Frontal cortex (tissue), 4 donors: Measurements from ENCODE around the gene SLC15A1. TPM values are rescaled to one million over a fixed set of nuclear protein-coding genes. Genes with fewer than 3 reads are reported as not detected.

ENCODE experiments used
- DNase-seq, 2 donors: peaks; one replicate each; pipeline ENCODE4 v3.0.0; 2012; ENCODE audit warnings: low spot score in 2 of 2
- FAIRE-seq: peaks from 2 replicates; lab custom pipeline; 2012; peaks lifted over from hg19 to GRCh38; lab: Jason Lieb, UNC
- total RNA-seq: library from RNA; depleted of rRNA; stranded (reverse); fragments of >200 nt; gene quantifications from one replicate; pipeline ENCODE4 v1.2.3, GENCODE V29; 2014
- donor health status: control.
- donor health status: control.
- donor health status: control.

Gene SLC15A1
- total RNA-seq, 1 donor from 2014 or later: under 0.01 TPM

DNA sequence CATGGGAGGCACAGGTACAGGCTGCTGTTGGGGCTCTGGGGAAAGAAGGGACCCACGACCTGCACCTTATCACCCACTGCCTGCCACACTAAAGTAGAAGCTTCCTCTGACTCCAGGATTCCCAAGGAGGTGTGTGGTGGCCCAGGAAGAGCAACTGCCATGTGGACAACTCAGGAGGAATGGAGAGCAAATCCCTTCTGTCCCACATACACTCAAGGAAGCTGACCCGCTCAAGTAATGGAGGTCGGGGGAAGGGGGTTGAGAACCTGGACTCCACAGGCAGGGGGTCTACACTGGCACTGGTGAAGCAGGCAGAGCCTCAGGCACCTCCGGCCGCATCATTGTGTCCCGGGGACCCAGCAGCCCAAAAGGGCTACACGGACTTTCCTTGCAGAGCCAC is 29.4 kb upstream of the SLC15A1 start:
- FAIRE-seq (no peak), DNase-seq (no peak)

GRCh38 chr13:98781470-98781869 is 29.0 kb upstream of the SLC15A1 start:
- DNase-seq: no peak
- FAIRE-seq: no peak

DNA sequence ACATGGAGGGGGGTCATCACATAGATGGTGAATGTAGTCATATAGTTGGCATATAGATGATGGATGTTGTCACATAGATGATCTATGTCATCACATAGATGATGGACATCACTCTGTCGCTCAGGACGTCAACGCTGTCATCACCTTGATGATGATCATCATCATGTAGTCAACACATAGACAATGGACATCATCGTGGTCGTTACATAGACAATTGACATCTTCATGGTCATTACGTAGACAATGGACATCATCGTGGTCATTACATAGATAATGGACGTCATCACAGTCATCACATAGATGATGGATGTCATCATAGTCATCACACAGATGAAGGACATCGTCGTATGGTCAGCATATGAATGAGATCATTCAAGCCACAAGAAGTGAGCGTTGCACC is 28.6 kb upstream of the SLC15A1 start:
- FAIRE-seq (no peak), DNase-seq (no peak)

GRCh38 chr13:98780451-98780850 is 28.0 kb upstream of the SLC15A1 start:
- no peak for DNase-seq
- FAIRE-seq: no peak

DNA sequence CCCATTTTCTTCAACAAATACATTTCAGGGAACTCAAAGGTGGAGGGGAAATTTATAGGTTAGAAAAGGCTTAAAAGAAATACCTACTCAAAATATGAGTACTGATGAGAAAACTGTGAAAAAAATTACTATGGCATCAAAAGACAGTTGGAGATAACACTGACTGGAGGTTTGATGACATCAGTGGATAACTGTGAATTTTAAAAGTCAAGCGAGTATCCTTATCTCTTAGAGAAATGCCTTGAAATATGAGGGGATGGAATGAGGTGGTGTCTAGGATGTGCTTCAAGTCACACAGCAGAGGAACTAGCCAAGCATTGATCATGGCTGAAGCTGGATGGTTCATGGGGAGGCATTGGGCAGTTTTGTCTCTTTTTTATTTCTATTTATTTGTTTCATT is 27.2 kb upstream of the SLC15A1 start:
- FAIRE-seq (no peak), DNase-seq (no peak)

GRCh38 chr13:98778749-98779148 is 26.3 kb upstream of the SLC15A1 start:
- no peak for FAIRE-seq
- DNase-seq: no peak

DNA sequence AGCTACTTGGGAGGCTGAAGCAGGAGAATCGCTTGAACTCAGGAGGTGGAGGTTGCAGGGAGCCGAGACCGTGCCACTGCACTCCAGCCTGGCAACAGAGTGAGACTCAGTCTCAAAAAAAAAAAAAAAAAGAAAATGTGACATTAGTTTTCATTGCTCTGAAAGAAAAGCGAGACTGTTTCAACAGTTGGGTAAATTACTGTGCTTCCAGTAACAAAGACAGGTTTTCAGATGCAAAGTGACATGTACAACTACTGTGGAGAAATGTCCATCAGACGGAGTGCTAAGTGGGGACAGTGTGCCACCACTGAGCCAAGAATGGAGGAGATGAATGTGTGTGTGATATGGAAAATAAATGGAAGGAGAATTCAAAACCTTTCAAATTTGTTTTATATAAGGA is 24.2 kb upstream of the SLC15A1 start:
- DNase-seq: no peak
- no peak for FAIRE-seq

DNA sequence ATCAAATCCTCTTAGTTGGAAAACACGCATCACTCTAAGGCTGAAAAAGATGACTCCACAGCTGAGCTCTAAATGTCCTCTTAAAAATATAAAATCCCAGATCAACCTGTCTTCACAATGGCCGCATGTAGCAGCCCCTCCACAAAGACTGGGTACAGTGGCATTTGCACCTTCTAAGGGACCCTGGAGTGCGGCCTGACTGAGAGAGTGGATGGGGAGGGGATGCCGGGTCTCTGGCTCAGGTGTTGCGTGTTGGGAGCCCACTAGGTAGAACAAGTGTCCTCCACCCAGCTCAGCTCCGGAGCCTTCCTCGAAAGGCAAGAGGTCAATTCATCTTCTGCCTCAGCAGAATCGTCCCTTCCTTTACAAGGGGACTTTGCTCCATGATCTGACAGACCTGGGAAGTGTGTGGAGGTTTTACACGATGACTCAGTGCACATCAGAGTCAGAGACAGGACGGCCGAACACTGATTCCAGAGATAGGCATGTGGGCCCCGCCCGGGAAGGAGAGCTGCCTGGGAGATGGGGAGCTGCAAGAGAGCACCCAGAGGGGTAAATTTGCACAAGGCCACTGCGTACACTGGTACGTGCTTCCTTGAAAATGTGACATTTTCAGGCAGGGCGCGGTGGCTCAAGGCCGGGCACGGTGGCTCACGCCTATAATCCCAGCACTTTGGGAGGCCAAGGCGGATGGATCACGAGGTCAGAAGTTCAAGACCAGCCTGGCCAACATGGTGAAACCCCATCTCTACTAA is 23.5 kb upstream of the SLC15A1 start:
- DNase-seq (no peak), FAIRE-seq (no peak)

DNA sequence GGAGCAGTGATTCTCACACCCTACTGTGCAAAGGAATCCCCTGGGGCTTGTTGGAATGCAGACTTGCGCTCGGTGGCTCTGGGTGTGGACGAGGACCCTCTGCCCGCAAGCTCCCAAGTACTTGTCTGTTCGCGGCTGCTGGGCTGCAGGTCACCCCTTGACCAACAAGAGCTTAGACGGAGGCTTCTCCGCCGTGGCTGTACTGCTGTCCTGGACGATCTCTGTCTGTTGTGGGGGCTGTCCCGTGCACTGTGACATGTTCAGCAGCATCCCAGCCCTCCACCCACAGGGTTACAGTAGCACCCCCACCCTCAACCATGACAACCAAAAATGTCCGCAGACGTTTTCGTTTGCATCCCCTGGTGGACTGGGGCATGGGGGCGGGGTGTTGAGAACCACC is 22.9 kb upstream of the SLC15A1 start:
- FAIRE-seq (no peak), DNase-seq (no peak)

DNA sequence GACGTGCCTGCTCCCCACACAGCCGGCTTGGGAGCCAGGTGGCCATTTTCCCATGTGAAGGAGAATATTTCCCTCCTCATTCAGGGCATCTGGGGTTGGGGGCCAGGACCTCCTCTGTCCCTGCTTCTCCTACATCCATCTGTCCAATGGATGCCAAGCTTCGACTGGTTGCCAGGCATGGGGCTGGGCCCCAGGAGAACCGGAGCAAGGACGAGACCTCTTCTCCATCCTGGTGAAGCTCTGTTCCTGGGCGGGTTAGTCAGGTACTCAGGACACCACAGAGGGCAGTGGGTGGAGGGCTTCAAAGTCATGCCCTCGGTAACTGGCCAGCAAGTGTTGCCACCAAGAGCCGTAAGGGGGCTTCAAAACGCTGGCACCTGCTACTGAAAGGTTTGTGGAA is 22.3 kb upstream of the SLC15A1 start:
- no peak for DNase-seq
- no peak for FAIRE-seq

GRCh38 chr13:98773921-98774320 is 21.4 kb upstream of the SLC15A1 start:
- FAIRE-seq: no peak
- DNase-seq: no peak

GRCh38 chr13:98772794-98773452 is 20.5 kb upstream of the SLC15A1 start:
- no peak for DNase-seq
- FAIRE-seq: no peak

DNA sequence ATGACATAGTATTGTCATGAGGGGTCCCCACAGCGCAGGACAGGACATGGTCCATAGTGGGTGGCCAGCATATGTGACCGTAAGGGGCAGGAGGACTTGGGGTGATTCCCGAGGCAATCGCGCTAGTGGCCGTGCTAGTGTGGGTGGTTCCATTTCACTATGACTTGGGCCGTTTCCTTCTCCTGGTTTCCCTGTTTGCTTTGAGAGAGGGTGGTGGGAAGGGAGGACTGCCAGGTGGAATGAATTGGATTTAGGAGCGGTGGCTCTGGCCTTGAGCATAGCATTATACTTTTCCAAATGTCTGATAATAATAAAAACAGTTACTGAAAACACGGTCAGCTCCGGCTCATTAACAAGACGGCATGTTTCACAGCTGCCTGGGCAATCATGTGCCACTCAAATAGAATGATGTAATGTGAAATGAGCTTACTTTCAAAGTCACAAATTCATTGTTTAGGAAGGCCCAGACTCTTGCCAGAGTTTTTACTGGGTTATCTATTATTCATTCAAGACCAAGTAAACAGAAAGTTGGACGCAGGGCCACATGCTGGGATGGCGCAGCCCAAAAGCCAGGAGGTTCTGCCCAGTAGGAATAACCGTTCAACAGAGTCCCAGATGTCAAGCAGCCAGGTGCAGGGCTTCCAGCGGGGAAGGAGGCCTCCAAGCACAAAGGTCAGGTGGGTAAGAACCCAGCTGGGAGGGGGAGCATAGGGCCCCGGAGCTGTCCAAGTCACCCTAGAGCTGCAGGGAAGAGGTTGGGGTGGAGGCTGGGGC is 19.6 kb upstream of the SLC15A1 start:
- no peak for DNase-seq
- no peak for FAIRE-seq

- FAIRE-seq: no peak
Observed at GRCh38 chr13:98769736-98770135, 17.3 kb upstream of the SLC15A1 start.

DNA sequence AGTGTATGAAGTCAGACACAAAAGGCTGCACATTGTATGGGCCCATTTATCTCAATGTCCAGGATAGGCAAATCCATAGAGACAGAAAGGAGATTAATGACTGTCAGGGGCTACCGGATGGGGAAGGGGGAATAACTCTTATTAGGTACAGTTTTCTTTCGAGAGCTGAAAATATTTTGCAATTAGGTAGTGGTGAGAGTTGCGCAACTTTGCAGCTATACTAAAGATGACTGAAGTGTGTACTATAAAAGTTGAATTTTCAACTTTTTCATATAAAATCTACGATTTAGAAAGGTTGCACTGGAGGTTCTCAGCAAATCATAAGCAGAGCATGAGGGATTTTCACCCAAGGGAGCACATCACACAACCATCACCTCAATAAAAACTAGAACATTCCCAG is 16.1 kb upstream of the SLC15A1 start:
- FAIRE-seq: no peak
- DNase-seq: no peak

More at GRCh38 chr13:98769736-98770135, 17.3 kb upstream of the SLC15A1 start:
- DNase-seq: no peak

- FAIRE-seq: no peak
- DNase-seq: no peak
Observed at GRCh38 chr13:98766697-98767096, 14.2 kb upstream of the SLC15A1 start.

GRCh38 chr13:98765996-98766519 is 13.6 kb upstream of the SLC15A1 start:
- no peak for DNase-seq
- FAIRE-seq: no peak

DNA sequence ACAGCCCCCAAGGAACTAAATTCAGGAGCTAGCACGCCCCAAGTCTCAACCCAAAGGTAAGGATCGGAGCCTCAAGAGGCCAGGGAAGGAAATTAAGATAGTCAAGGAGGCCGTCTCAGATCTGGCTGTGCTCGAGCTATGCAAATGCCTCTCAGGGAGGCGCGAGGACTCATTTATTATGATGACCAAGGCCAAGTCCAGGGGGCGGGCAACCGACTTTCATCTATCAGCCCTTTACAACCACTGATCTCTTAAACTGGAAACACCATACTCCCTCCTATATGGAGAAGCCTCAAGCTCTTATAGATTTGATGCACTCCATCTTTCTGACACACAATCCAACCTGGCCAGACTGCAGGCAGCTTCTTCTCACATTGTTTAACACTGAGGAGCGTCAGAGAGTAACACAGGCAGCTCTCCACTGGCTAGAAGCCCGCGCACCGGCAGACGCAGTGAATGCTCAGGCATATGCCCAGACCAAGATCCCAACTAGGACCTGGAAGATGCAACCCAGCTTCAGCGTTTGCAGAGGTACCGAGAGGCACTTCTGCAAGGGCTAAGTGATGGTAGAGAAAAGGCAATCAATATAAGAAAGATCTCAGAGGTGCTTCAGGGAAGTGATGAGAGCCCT is 9.6 kb upstream of the SLC15A1 start:
- FAIRE-seq (no peak), DNase-seq (no peak)

GRCh38 chr13:98761126-98761985 is 8.9 kb upstream of the SLC15A1 start:
- DNase-seq: no peak

More at GRCh38 chr13:98761126-98761985, 8.9 kb upstream of the SLC15A1 start:
- FAIRE-seq: no peak
